Fibroblast of peridontal ligament (primary cell): ENCODE data around the gene ODAPH.

Experiments
- DNase-seq: peaks from one replicate; pipeline ENCODE4 v3.0.0-alpha.2; 2010; ENCODE audit errors: extremely low read depth

The ODAPH gene

DNA sequence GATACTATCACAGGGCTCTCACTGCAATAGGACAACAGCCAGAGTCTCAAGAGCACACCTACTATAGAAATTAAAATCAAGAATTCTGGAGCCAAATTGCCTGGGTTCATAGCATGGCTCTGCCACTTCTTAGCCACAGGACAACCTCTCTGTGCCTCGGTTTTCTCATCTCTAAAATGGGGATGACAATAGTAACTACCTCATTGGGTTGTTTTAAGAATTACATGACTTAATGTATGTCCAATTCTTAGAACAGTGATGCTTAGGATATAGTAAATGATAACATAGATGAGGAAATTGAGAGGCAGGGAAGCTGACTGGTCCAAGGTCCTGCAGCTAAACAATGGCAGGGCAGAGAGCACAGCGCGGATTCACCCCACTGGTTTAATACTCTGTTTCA, 11.0 kb upstream of the ODAPH start:
- no peak for DNase-seq

DNA sequence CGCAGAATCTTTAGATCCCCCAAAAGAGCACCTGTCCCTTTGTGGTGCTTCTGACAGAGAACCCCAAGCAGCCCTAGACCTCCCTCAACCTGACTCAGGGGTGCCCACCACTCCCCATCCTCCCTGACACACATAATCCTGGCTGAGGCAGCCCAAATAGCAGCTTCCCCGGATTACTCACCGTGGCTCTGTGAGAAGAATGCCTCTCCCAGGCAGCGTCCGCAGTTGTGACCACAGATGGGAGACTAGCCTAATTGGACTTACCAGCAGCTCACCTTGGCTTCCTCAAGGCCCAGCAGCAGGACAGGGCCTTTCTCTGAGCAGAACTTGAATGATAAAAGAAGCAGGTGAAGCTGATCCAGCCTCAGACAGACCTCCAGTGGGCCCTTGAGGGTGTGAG, 10.3 kb upstream of the ODAPH start:
- DNase-seq, result peak; percentile 21

DNA sequence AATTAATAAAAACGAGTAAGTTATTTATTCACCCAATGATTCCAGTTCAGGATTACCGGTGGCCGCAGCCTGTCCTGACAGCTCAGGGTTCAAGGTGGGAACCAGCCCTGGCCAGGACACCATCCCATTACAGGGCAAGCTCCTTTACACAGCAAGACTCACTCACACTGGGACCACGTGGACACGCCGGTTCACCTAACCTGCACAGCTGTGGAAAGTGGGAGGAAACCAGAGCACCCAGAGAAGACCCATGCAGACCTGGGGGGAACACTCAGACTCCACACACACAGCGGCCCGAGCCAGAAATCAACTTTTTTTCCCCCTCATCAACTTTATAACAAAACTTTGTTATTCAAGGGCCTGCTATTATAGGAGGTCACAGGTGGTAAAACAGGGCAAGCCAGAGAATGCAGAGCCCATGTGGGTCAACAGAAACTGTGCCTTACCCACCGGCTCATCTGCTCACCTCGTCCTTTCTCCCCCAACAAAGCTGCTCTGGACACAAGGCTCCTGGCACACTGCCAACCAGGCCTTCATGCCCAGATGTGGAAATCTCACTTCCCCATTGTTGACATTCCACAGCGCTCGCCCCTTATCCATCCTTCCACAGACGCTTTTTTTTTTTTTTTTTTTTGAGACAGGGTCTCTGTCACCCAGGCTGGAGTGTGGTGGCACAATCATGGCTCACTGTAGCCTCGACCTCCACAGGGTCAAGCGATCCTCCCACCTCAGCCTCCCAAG, 8.0 kb upstream of the ODAPH start:
- no peak for DNase-seq

DNA sequence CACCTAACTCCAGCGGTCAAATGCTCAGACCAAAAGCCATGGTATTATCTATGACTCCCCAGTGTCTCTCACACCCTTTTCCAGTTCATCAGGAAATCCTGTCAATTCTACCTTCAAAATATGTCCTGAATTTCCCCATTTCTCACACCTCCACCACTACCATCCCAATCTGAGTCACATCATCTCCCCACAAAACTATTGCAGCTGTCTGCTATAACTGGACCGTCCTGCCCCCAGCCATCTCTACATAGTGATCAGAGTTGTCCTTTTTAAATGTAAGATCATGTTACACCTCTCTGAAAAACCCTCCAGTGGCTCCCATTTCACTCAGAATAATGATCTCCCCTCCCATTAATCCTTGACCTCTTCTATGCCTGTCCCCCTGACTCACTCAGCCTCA, 6.8 kb upstream of the ODAPH start:
- no peak for DNase-seq

DNA sequence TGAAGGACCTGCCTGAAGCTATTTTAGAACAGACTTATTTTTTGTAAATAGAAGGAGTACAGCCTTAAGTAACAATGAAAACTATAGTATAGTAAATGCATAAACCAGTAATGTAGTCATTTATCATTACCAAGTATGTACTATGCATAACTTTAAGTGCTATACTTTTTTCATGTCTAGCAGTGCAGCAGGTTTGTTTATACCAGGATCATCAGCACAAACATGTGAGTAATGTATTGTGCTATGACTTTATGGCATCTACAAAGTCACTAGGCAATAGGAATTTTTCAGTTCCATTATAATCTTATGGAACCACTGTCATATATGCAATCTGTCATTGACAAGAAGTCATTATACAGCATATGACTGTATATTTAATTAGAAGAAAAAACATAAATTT, 3.4 kb upstream of the ODAPH start:
- DNase-seq, result no peak

DNA sequence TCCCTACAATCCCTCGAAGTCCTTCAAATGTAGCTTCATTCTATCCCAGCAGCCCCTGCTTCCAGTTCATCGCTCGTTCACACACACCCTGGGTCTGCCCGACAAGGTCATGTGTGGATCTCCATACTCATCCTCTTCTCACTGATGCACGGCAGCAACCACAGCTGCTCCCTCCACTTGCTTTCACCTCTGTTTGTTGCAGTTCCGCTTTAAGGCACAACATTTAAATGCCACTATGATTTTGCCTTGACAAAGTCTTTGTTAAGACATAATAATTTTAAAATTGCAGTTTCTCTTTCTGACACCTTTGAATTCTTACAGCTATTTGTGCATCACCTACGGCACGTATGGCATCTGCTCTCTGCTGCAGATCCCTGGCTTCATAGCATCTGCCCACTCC, 1.8 kb downstream of the ODAPH start:
- no peak for DNase-seq

DNA sequence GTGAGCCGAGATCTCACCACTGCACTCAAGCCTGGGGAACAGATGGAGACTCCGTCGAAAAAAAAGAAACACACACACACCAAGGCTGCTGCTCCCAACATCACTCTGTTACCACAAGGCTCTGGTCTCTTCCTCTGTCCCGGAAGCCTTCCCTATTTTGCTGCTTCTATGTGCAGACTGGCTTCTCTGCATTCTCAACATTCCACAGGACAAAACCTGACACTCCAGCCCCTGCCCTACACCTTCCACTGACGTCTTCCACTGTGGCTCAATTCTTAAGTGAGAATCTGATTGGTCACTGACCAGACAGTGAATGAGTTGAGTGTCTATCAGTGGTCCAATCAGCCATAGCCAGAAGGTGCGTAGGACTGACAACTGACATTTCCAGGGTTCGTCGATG, 5.9 kb downstream of the ODAPH start:
- no peak for DNase-seq

DNA sequence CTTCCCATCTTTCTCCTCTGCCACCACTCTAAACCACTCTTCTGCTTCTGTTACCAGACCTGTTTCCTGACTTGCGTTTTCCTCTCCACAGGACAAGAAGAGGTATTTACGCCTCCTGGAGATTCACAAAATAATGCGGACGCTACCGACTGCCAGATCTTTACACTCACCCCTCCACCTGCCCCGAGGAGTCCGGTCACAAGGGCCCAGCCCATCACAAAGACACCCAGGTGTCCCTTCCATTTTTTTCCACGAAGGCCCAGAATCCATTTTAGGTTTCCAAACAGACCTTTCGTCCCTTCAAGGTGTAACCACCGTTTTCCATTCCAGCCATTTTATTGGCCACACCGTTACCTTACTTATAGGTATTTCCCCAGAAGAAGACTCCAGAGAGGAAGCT, 8.2 kb downstream of the ODAPH start:
- no peak for DNase-seq

DNA sequence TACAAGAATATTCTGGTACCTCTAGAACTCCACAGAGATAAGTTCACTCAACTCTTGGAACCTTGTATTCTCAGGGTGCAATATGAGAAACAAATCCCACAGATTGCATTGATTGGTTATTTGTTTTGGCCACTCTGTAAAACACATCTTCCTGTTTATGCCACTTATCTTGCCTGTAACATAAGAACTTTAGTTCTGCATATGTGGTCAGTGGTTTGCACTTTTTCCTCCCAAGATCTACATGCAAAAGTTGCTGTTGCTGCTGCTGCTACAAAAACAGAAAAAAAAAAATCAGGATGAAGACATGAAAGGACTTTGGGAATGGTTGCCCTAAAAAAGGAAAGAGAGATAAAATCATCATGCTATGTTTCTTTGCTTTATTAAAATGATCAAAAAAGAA, 9.6 kb downstream of the ODAPH start:
- DNase-seq, result no peak

DNA sequence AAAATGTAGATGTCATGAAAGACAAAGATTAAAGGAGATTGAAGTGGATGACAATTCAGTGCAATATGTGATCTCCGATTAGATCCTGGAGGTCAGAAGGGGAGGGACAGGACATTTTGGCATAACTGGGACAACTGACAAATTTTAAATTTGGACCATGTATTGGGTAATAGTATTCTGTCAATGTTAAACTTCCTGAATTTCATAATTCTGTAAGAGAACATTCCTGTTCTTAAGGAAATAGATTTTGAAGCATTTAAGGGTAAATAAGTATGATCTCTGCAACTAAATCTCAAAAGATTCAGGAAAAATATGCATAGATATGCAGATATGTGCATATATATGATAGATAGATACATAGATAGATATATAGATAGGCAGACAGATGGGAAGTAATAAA, 11.0 kb downstream of the ODAPH start:
- DNase-seq, result no peak

DNA sequence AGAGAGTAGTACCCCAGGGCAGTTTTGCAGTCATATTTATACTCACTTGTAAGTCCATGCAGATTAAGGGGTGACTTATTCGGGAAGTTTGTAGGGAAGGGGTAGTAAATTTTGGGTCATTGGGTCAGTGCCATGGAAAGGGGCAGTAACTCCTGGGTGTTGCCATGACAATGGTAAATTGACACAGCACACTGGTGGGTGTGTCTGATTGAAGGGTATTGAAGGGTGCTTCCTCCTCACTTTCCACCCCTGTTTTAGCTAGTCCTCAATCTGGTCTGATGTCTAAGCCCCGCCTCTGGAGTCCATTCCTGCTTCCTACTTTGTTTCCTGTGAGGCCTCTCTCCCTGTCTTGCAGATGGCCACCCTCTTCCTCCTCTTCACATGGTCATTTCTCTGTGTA, 11.9 kb downstream of the ODAPH start:
- no peak for DNase-seq

DNA sequence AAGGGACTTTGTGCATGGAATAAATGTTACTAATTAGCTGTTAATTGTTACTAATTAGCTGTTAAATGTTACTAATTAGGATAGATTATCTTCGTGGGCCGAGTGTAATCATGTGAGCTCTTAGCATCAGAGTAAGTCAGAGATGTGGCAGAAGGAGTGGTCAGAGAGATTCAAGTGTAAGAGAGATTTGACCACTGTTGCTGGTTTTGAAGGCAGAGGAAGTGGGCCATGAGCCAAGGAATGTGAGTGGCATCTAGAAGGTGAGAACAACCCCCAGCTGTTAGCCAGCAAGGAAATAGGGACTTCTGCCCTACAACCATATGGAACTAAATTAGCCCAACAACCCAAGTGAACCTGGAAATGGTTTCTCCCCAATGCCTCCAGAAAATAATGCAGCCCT, 28.2 kb downstream of the ODAPH start:
- DNase-seq, result no peak

DNA sequence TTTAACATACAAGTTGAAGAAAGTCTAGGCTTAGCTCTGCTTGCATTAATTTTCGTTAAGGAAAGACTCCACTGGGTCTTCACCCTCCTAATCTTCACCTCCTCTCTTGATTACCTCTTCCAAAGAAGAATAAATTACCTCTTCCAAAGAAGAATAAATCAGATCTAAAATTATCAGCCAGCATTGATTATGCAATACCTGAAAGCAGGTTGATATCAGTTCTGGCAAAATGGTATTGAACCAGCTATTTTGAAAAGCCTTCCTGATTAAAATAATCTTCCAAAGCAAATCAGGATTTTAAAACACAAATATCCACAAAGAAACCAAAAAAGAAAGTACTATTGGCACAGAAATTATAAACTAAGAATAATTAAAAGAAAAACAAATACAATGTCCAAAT, 37.5 kb downstream of the ODAPH start:
- DNase-seq, result no peak

DNA sequence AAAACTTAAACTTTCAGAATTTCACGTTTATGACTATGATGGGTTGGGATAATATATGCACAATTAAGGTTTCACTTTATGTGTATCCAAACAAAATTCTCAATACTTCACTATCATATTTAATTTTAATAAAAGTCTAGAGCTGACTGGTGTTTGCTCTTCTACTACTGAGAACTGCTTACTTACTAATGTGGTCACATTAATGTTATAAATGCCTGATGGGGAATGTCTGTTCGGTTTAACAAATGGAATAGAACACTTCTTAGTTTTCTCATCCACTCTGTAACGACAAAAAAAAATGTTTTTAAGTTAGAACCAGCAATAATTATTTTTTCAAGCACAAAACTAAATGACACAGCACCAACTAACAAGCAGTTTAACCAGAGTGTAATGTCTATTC, 40.2 kb downstream of the ODAPH start:
- no peak for DNase-seq

DNA sequence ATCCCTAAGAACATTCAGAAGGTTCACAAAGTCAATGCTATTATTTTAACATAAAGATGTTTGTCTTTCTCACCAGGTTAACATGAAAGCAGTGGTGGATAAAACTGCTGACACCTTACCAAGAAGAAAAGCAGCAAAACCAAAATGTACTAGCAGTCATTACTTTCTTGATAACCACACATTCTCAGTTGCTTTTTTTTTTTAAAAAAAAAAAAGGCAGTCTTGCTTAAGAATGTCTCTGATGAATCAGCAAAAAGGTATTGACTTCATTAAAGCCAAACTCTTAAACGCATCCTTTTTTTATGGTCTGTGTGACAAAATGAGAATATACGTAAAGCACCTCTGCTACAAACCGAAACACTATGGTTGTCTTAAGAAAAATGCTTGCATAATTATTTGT, 42.5 kb downstream of the ODAPH start:
- peak; percentile 16 for DNase-seq

DNA sequence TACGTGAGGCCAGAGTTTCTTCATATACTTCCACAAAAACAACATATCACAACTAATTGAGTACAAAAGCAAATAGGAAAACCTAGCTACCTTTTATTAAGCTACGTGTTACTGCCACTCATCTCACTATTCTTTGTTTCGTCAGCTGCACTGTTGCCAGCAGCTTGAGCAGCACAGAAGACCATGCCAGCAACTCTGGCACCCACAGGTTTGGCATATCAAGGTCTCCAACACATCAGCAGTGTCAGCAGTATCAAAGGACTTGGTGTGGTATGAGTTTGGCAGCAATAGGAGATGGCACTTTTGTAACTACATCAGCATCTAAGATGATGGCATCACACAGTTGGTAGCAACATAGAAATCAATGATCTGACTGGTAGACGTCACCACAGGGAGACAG, 43.8 kb downstream of the ODAPH start:
- DNase-seq, result no peak

DNA sequence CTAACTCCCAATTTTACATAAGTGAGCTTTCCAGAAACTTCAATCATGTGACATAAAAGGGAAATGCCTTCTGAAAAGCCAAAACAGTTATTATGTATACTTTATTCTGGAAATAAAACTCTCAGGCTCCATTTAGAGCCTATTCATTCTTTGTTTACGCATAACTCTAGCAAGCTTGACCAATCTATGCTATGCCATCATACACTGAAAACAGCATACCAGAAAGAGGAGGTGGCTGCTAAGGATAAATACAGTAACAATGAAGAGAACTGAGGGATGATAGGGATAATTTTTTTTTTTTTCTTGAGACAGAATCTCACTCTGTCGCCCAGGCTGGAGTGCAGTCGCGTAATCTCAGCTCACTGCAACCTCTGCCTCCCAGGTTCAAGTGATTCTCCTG, 50.1 kb downstream of the ODAPH start:
- DNase-seq, result peak; percentile 34

DNA sequence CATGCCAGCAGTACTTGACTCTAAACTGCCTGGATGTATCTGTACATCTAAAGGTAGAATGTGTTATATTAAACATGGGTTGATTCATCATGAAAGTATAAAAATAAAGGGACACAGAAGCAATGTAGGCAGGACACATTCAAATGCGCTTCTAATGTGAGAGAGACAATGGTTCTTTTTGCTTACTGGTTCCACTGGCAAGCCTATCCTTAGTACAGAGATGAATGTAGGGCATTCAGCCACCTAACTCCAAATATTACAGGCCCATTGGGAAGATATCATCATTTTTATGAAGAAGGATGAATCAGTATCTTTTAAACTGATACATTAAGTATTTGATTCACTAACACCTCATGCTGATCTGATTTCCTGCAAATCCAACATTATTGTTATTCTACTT, 56.4 kb downstream of the ODAPH start:
- no peak for DNase-seq
